Loucy (cell line): Measurements from ENCODE around the gene CDK6.

Experiments
- EZH2phosphoT487 ChIP-seq: fragments of 200-600 bp; IDR thresholded peaks from 2 replicates; pipeline ENCODE4 v1.6.1; 2018; ENCODE audit warnings: antibody characterized with exemption, mild to moderate bottlenecking, moderate library complexity, borderline replicate concordance
- TF ChIP-seq, protein P1 (sequence below): fragments of 200-600 bp; sonication (generic); conservative IDR thresholded peaks from 2 replicates; pipeline ENCODE4 v1.5.1; 2014; ENCODE audit warnings: mild to moderate bottlenecking, antibody characterized with exemption, low read length

DNA sequence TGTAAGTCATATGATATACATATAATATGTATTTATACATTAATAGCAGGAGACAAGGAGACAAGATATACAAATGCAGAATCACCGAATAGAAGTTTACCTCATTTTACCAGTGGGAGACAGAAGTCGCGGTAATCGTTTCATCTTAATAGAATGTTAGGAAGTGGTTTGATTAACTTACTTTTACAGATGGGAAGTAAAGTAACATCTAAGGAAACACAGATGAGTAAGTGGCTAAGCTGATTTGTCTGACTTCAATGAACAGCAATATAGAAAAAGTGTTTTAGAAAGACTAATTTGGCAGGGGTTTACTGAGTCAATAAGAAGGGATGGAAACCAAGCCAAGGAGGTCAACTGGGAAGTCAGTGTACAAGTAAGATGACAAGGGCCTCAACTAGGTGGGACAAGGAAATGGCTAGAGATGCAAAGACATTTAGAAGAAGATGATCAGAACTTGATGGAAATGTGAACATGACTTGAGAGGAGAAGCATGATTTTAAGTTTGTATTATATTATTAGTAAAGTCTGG, 210.0 kb downstream of the CDK6 start:
- TF ChIP-seq, protein P1, sequence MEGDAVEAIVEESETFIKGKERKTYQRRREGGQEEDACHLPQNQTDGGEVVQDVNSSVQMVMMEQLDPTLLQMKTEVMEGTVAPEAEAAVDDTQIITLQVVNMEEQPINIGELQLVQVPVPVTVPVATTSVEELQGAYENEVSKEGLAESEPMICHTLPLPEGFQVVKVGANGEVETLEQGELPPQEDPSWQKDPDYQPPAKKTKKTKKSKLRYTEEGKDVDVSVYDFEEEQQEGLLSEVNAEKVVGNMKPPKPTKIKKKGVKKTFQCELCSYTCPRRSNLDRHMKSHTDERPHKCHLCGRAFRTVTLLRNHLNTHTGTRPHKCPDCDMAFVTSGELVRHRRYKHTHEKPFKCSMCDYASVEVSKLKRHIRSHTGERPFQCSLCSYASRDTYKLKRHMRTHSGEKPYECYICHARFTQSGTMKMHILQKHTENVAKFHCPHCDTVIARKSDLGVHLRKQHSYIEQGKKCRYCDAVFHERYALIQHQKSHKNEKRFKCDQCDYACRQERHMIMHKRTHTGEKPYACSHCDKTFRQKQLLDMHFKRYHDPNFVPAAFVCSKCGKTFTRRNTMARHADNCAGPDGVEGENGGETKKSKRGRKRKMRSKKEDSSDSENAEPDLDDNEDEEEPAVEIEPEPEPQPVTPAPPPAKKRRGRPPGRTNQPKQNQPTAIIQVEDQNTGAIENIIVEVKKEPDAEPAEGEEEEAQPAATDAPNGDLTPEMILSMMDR = no peak
- TF ChIP-seq EZH2phosphoT487 = no peak
